Upper lobe of left lung (tissue), 6 donors: ENCODE measurements around the gene UBR1. TPM values are rescaled to one million over a fixed set of nuclear protein-coding genes. Genes with fewer than 3 reads are reported as not detected.
"Not testable (repeated sequence)": the region's sequence is repeated elsewhere in the genome, so short reads cannot be mapped to it uniquely, and the experiment has no call there.

Source experiments
- ATAC-seq, 2 donors: fragments of 200-7000 bp; cut with Tn5 transposase; one replicate each; pipeline ENCODE4 v1.9.1; 2022; ENCODE audit warnings: mild to moderate bottlenecking in 2 of 2, moderate library complexity in 2 of 2; ENCODE audit not compliant: low FRiP score in 2 of 2
- DNase-seq, 2 donors: peaks; one replicate each; pipeline ENCODE4 v3.0.0-alpha.2; 2019 to 2020
- H3K27ac ChIP-seq, 4 donors: fragments of 200-600 bp; sonication (generic); one replicate each; pipeline ENCODE4 v1.5.1; 2016 to 2019
- H3K27me3 ChIP-seq, 4 donors: fragments of 200-600 bp; sonication (generic); one replicate each; pipeline ENCODE4 v1.5.1; 2017 to 2019
- H3K36me3 ChIP-seq, 4 donors: fragments of 200-600 bp; sonication (generic); one replicate each; pipeline ENCODE4 v1.5.1; 2016 to 2019
- H3K4me1 ChIP-seq, 4 donors: fragments of 200-600 bp; sonication (generic); one replicate each; pipeline ENCODE4 v1.5.1; 2018 to 2019
- H3K4me3 ChIP-seq, 4 donors: fragments of 200-600 bp; sonication (generic); one replicate each; pipeline ENCODE4 v1.5.1; 2017 to 2019; ENCODE audit warnings: mild to moderate bottlenecking in 2 of 4, moderate library complexity in 1 of 4
- H3K9me3 ChIP-seq, 4 donors: fragments of 200-600 bp; sonication (generic); one replicate each; pipeline ENCODE4 v1.5.1; 2018 to 2019
- EP300 ChIP-seq, 4 donors: sonication (generic); formaldehyde crosslinking; IDR thresholded peaks; one replicate each; pipeline ENCODE4 v1.5.1; 2017; ENCODE audit warnings: antibody characterized with exemption in 4 of 4, control low read depth in 2 of 4
- POLR2A ChIP-seq, 4 donors: fragments of 450-650 bp; IDR thresholded peaks; one replicate each; pipeline ENCODE4 v1.5.1; 2016 to 2017; ENCODE audit warnings: antibody characterized with exemption in 4 of 4, mild to moderate bottlenecking in 2 of 4
- POLR2AphosphoS5 ChIP-seq, 2 donors: sonication (generic); formaldehyde crosslinking; IDR thresholded peaks; one replicate each; pipeline ENCODE4 v1.5.1; 2017; ENCODE audit warnings: antibody characterized with exemption in 2 of 2
- WGBS, 2 donors: methylation state at CpG; one replicate each; pipeline ENCODE4 v1.1.5; 2017 to 2018; 5-methylcytosine and 5-hydroxymethylcytosine counted together
- small RNA-seq, 4 donors: library from RNA; depleted of rRNA; stranded (forward); fragments of <200 nt; gene quantifications; one replicate each; pipeline ENCODE3, GENCODE V24; 2016
- total RNA-seq, 6 donors: library from RNA; depleted of rRNA in 4 of 6; stranded (reverse); fragments of >200 nt in 4 of 6; gene quantifications; one replicate each; pipeline versions ENCODE4 v1.1.0 to v1.2.1, GENCODE V29; 2016 to 2021
- TF ChIP-seq, protein P1 (sequence below), 6 experiments: fragments of 450-650 bp in 4 of 6; fragments of 200-600 bp in 2 of 6; sonication (generic) in 2 of 6; IDR thresholded peaks; one replicate each; pipeline ENCODE4 v1.5.1; 2016 to 2019; ENCODE audit warnings: antibody characterized with exemption in 6 of 6
- donor health status: DM: no; HTN: no; CAD: no; lungs with moderate emphysema.
- donor health status: DM: no; HTN: yes; CAD: no; lungs with severe emphysema.

The UBR1 gene
- total RNA-seq, 6 donors from 2014 or later = 23.7 to 49.2 (median 27.2) TPM

DNA sequence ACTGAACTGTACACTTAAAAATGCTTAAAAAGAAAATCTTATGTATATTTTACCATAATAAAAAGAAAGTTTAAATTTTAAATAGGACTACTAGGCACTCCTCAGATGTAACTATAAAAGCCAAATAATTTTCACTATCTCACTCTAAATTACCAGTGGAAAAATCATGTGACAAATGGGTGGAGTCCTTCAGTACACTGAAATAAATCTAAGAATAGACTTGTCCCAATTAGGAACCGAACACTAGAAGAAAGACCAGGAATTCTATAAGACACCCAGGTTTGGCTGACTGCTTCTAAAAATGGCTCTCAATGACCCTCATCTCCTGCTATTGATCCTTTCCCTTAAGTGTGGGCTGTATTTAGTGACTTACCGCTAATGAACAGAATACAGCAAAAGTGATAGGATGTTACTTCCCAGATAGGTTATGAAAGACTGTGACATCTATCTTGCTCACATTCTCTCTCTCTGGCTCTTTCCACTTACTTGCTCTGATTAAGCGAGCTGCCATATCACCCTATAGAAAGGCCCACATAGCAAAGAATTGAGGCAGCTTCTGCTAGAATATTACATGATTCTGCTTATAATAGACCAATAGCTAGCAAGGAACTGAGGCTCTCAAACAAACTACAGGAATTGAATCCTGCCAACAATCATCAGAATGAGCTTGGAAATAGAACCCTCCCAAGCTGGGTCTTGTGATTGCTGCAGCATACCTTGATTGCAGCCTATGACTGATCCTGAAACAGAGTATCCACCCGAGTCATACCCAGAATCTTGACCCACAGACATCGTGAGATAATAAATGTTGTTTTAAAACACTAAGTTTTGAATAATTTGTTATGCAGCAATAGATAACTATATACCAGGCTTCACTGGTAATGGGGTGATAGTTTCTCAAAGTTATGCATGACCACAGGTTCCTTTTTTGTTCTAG lies 202.2 kb downstream of the UBR1 start:
- no peak overlapping the region for H3K27ac ChIP-seq
- peaks cover 0 to 6% (median 2%) of the 10 kb centered on the region in 4 donors for H3K4me1 ChIP-seq

DNA sequence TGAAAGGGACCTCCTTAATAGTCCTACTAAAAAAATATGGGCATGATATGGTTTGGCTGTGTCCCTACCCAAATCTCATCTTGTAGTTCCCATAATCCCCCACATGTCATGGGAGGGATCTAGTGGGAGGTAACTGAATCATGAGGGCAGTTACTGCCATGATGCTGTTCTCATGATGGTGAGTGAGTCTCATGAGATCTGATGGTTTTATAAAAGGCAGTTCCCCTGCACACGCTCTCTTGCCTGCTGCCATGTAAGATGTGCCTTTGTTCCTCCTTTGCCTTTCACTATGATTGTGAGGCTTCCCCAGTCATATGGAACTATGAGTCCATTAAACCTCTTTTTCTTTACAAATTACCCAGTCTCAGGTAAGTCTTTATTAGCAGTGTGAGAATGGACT lies 211.9 kb downstream of the UBR1 start:
- H3K4me1 ChIP-seq, ATAC-seq, DNase-seq, H3K36me3 ChIP-seq, H3K27me3 ChIP-seq, H3K27ac ChIP-seq, H3K4me3 ChIP-seq, H3K9me3 ChIP-seq: not testable (repeated sequence)
- WGBS, 2 donors = 95 to 96% methylated on average over 1 of the region's 1 CpG

More for the DNA sequence above, 202.2 kb downstream of the UBR1 start:
- ATAC-seq (no peak), DNase-seq (no peak)
- Histone ChIP-seq H3K4me3 (no peak overlapping the region), H3K27me3 (no peaks in the 10 kb centered on the region), H3K36me3 (no peaks in the 10 kb centered on the region), H3K9me3 (no peaks in the 10 kb centered on the region)
- WGBS, 2 donors = 81 to 84% methylated on average over 5 of the region's 5 CpGs
- TF ChIP-seq, protein P1, sequence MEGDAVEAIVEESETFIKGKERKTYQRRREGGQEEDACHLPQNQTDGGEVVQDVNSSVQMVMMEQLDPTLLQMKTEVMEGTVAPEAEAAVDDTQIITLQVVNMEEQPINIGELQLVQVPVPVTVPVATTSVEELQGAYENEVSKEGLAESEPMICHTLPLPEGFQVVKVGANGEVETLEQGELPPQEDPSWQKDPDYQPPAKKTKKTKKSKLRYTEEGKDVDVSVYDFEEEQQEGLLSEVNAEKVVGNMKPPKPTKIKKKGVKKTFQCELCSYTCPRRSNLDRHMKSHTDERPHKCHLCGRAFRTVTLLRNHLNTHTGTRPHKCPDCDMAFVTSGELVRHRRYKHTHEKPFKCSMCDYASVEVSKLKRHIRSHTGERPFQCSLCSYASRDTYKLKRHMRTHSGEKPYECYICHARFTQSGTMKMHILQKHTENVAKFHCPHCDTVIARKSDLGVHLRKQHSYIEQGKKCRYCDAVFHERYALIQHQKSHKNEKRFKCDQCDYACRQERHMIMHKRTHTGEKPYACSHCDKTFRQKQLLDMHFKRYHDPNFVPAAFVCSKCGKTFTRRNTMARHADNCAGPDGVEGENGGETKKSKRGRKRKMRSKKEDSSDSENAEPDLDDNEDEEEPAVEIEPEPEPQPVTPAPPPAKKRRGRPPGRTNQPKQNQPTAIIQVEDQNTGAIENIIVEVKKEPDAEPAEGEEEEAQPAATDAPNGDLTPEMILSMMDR (IDR thresholded peaks at IDR 0.05) = no peak
- TF ChIP-seq EP300 (IDR thresholded peaks at IDR 0.05) = no peak
- no peak for TF ChIP-seq POLR2AphosphoS5 (IDR thresholded peaks at IDR 0.05)
- no peak for TF ChIP-seq POLR2A (IDR thresholded peaks at IDR 0.05)

Small RNA genes within 50 kb of the gene (small RNA-seq; reads per million reads assigned to genes)
- gene AC068724.2 = 0 reads per million in 4 donors

Other genes with a start within 250 kb of the UBR1 start
- gene TTBK2, start 185.3 kb downstream of the UBR1 start, total RNA-seq = 10 to 100 TPM in 5 of 6 donors, 1 to 10 TPM in 1; 8.2 to 28.3 (median 13.2) TPM
- 10 to 100 TPM; 20.9 to 45.1 (median 25.1) TPM for gene TMEM62, start 27.5 kb upstream of the UBR1 start, total RNA-seq
- 100 to 1,000 TPM in 2 of 6 donors, 10 to 100 TPM in 4; 56.1 to 117 (median 95.5) TPM for gene CCNDBP1, start 79.4 kb upstream of the UBR1 start, total RNA-seq
- under 1 TPM in 1 of 6 donors, not detected in 5; 0.39 TPM for gene EPB42, start 115.0 kb upstream of the UBR1 start, total RNA-seq
- under 1 TPM in 1 of 6 donors, not detected in 5; 0.30 TPM for gene TGM5, start 160.9 kb upstream of the UBR1 start, total RNA-seq
- not detected for gene TGM7, start 196.2 kb upstream of the UBR1 start, total RNA-seq
- gene LCMT2, start 224.5 kb upstream of the UBR1 start, total RNA-seq = 1 to 10 TPM; 1.0 to 8.2 (median 6.3) TPM